GM06990 (cell line): Measurements from ENCODE around the gene WDR86.

Experiments
- DNase-seq: peaks from one replicate; pipeline ENCODE4 v3.0.0-alpha.2; 2011; ENCODE audit not compliant: insufficient read length; ENCODE audit errors: extremely low read depth
- H3K27me3 ChIP-seq: replicated peaks from 2 replicates; pipeline ENCODE4 v1.6.0; 2011; ENCODE audit warnings: low read length; ENCODE audit not compliant: control insufficient read depth, insufficient read depth
- H3K36me3 ChIP-seq: 2 replicates; pipeline ENCODE4 v1.5.1; 2011; ENCODE audit warnings: low read length; ENCODE audit not compliant: control insufficient read depth, insufficient read depth
- H3K4me3 ChIP-seq: replicated peaks from 2 replicates; pipeline ENCODE4 v1.5.1; 2011; ENCODE audit warnings: low read depth, mild to moderate bottlenecking, control low read depth, low read length
- CTCF ChIP-seq: IDR thresholded peaks from 2 replicates; pipeline ENCODE4 v1.5.1; 2011; ENCODE audit warnings: low read length, control low read depth, mild to moderate bottlenecking, inconsistent platforms; ENCODE audit not compliant: insufficient read depth, poor library complexity, severe bottlenecking

WDR86 gene

GRCh38 chr7:151435103-151435916 lies 25.5 kb upstream of the WDR86 start:
- Histone ChIP-seq H3K36me3 (no peaks in the 10 kb centered on the region), H3K27me3 (peaks cover 3% of the 10 kb centered on the region; the same call in 1 of the 2 replicates), H3K4me3 (no peak overlapping the region)
- no peak for TF ChIP-seq CTCF
- no peak for DNase-seq

GRCh38 chr7:151434549-151434948 lies 24.7 kb upstream of the WDR86 start:
- no peak for TF ChIP-seq CTCF
- Histone ChIP-seq H3K4me3 (no peak overlapping the region), H3K27me3 (peaks cover 3% of the 10 kb centered on the region; the same call in 1 of the 2 replicates), H3K36me3 (no peaks in the 10 kb centered on the region)
- no peak for DNase-seq

GRCh38 chr7:151433721-151434400 lies 24.0 kb upstream of the WDR86 start:
- no peak for DNase-seq
- Histone ChIP-seq H3K27me3 (peaks cover 2% of the 10 kb centered on the region; the same call in 1 of the 2 replicates), H3K36me3 (no peaks in the 10 kb centered on the region), H3K4me3 (no peak overlapping the region)
- no peak for TF ChIP-seq CTCF

GRCh38 chr7:151432658-151433521 lies 23.1 kb upstream of the WDR86 start:
- Histone ChIP-seq H3K36me3 (no peaks in the 10 kb centered on the region), H3K4me3 (no peak overlapping the region), H3K27me3 (no peaks in the 10 kb centered on the region)
- peak; percentile 42 for DNase-seq
- TF ChIP-seq CTCF: peak; percentile 52

GRCh38 chr7:151431768-151432311 lies 22.0 kb upstream of the WDR86 start:
- no peak for TF ChIP-seq CTCF
- H3K27me3 ChIP-seq: no peaks in the 10 kb centered on the region
- H3K36me3 ChIP-seq: no peaks in the 10 kb centered on the region
- H3K4me3 ChIP-seq: no peak overlapping the region
- DNase-seq: no peak
